ENCODE measurements around the gene ACTRT2. TPM values are rescaled to one million over a fixed set of nuclear protein-coding genes. Genes with fewer than 3 reads are reported as not detected.

The ACTRT2 gene
- total RNA-seq, 1 experiment from 2014 or later, result not detected

GRCh38 chr1:2975466-2976179 lies 45.6 kb upstream of the ACTRT2 start:
- H3K36me3 ChIP-seq (ENCODE audit: insufficient read depth, low read length, poor library complexity, severe bottlenecking), result no peaks in the 10 kb centered on the region
- no peaks in the 10 kb centered on the region for H3K4me1 ChIP-seq (ENCODE audit: insufficient read depth, low read length, poor library complexity, severe bottlenecking)
- ChIA-PET POLR2A (ENCODE audit: low non-redundant PET) (no interaction called here), CTCF (no interaction called here)
- H3K9me3 ChIP-seq (ENCODE audit: low read depth, low read length, poor library complexity, severe bottlenecking), result no peaks in the 10 kb centered on the region
- peak; percentile 26 for DNase-seq (ENCODE audit: low spot score)
- no peak overlapping the region for H3K4me3 ChIP-seq (ENCODE audit: low read depth, low read length, poor library complexity, severe bottlenecking)
- H3K27me3 ChIP-seq (replicated peaks; ENCODE audit: insufficient read depth, low read depth, low read length, poor library complexity), result no peaks in the 10 kb centered on the region
- H3K27ac ChIP-seq (ENCODE audit: low read depth, low read length, poor library complexity, severe bottlenecking), result no peak overlapping the region
- no TSS peak for BruUV-seq (replicated peaks)
- TF ChIP-seq EZH2 (IDR thresholded peaks at IDR 0.05; ENCODE audit: borderline replicate concordance, low read depth, low read length, poor library complexity, severe bottlenecking) (no peak), CTCF (conservative IDR thresholded peaks at IDR 0.05; ENCODE audit: low read depth, low read length) (no peak)
- intact Hi-C loops (cut with micrococcal nuclease; ENCODE audit: unreplicated experiment), result no loop called here

DNA sequence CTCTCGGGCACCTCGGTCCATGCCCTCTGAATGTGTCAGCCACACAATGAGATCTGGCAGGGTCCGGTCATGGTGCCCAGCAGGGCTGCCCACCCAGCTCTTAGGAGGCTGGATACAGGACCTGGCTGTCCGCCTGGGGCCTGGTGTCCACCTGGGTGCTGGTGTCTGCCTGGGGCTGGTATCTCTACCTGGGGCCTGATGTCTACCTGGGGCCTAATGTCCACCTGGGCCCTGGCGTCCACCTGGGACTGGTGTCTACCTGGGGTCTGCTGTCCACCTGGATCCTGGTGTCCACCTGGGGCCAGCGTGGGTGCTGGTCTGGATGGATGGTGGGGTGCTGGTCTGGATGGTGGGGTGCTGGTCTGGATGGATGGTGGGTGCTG lies 45.1 kb upstream of the ACTRT2 start:
- intact Hi-C loops (cut with micrococcal nuclease; ENCODE audit: unreplicated experiment), result no loop called here
- no peaks in the 10 kb centered on the region for H3K9me3 ChIP-seq (ENCODE audit: low read depth, low read length, poor library complexity, severe bottlenecking)
- no peak for DNase-seq (ENCODE audit: low spot score)
- no peaks in the 10 kb centered on the region for H3K27me3 ChIP-seq (replicated peaks; ENCODE audit: insufficient read depth, low read depth, low read length, poor library complexity)
- TF ChIP-seq CTCF (conservative IDR thresholded peaks at IDR 0.05; ENCODE audit: low read depth, low read length), result no peak
- no peak for TF ChIP-seq EZH2 (IDR thresholded peaks at IDR 0.05; ENCODE audit: borderline replicate concordance, low read depth, low read length, poor library complexity, severe bottlenecking)
- no TSS peak for BruUV-seq (replicated peaks)
- no peak overlapping the region for H3K27ac ChIP-seq (ENCODE audit: low read depth, low read length, poor library complexity, severe bottlenecking)
- CTCF ChIA-PET, result no interaction called here
- no peak overlapping the region for H3K4me3 ChIP-seq (ENCODE audit: low read depth, low read length, poor library complexity, severe bottlenecking)
- no peaks in the 10 kb centered on the region for H3K4me1 ChIP-seq (ENCODE audit: insufficient read depth, low read length, poor library complexity, severe bottlenecking)
- H3K36me3 ChIP-seq (ENCODE audit: insufficient read depth, low read length, poor library complexity, severe bottlenecking), result no peaks in the 10 kb centered on the region
- POLR2A ChIA-PET (ENCODE audit: low non-redundant PET), result no interaction called here

- Histone ChIP-seq H3K27ac (ENCODE audit: low read depth, low read length, poor library complexity, severe bottlenecking) (no peak overlapping the region), H3K9me3 (ENCODE audit: low read depth, low read length, poor library complexity, severe bottlenecking) (no peaks in the 10 kb centered on the region), H3K27me3 (replicated peaks; ENCODE audit: insufficient read depth, low read depth, low read length, poor library complexity) (no peaks in the 10 kb centered on the region), H3K4me3 (ENCODE audit: low read depth, low read length, poor library complexity, severe bottlenecking) (no peak overlapping the region), H3K36me3 (ENCODE audit: insufficient read depth, low read length, poor library complexity, severe bottlenecking) (no peaks in the 10 kb centered on the region), H3K4me1 (ENCODE audit: insufficient read depth, low read length, poor library complexity, severe bottlenecking) (no peaks in the 10 kb centered on the region)
- BruUV-seq (replicated peaks), result no TSS peak
- intact Hi-C loops (cut with micrococcal nuclease; ENCODE audit: unreplicated experiment), result no loop called here
- TF ChIP-seq CTCF (conservative IDR thresholded peaks at IDR 0.05; ENCODE audit: low read depth, low read length) (no peak), EZH2 (IDR thresholded peaks at IDR 0.05; ENCODE audit: borderline replicate concordance, low read depth, low read length, poor library complexity, severe bottlenecking) (no peak)
- CTCF ChIA-PET, result no interaction called here
- POLR2A ChIA-PET (ENCODE audit: low non-redundant PET), result no interaction called here
- DNase-seq (ENCODE audit: low spot score), result no peak
Measured at GRCh38 chr1:2977886-2978611, 43.2 kb upstream of the ACTRT2 start.
